H9 (cell line): ENCODE results near the gene ARFGEF3. TPM values are rescaled to one million over a fixed set of nuclear protein-coding genes. Genes with fewer than 3 reads are reported as not detected.

Source experiments
- DNase-seq: peaks from one replicate; pipeline ENCODE4 v3.0.0-alpha.2; 2017
- H2AFZ ChIP-seq: one replicate; pipeline ENCODE4 v1.6.1; 2013; ENCODE audit warnings: mild to moderate bottlenecking, low read length, control low read depth, moderate library complexity
- H2AK5ac ChIP-seq: 2 replicates; pipeline ENCODE4 v1.6.1; 2013; ENCODE audit warnings: low read length, control low read depth, mixed read lengths; ENCODE audit not compliant: insufficient read length
- H2BK120ac ChIP-seq: one replicate; pipeline ENCODE4 v1.6.1; 2013; ENCODE audit warnings: low read depth, mild to moderate bottlenecking, low read length, control low read depth, inconsistent platforms; ENCODE audit not compliant: poor library complexity, severe bottlenecking
- H2BK12ac ChIP-seq: 2 replicates; pipeline ENCODE4 v1.6.1; 2013; ENCODE audit warnings: low read length, control low read depth, mixed read lengths, low read depth; ENCODE audit not compliant: insufficient read length
- H2BK15ac ChIP-seq: 2 replicates; pipeline ENCODE4 v1.6.1; 2013; ENCODE audit warnings: low read depth, low read length, control low read depth
- H2BK20ac ChIP-seq: one replicate; pipeline ENCODE4 v1.6.1; 2013; ENCODE audit warnings: low read depth, mild to moderate bottlenecking, low read length, control low read depth, inconsistent platforms; ENCODE audit not compliant: poor library complexity, severe bottlenecking
- H2BK5ac ChIP-seq: 2 replicates; pipeline ENCODE4 v1.6.1; 2013; ENCODE audit warnings: low read length, control low read depth, mixed read lengths; ENCODE audit not compliant: insufficient read length
- H3K14ac ChIP-seq: 2 replicates; pipeline ENCODE4 v1.6.1; 2013; ENCODE audit warnings: low read length, control low read depth; ENCODE audit not compliant: insufficient read depth
- H3K18ac ChIP-seq: 2 replicates; pipeline ENCODE4 v1.6.1; 2013; ENCODE audit warnings: low read depth, mild to moderate bottlenecking, mixed read lengths, low read length, control low read depth; ENCODE audit not compliant: insufficient read length
- H3K23ac ChIP-seq: 2 replicates; pipeline ENCODE4 v1.6.1; 2013; ENCODE audit warnings: low read length, control low read depth, mixed read lengths, low read depth; ENCODE audit not compliant: insufficient read length
- H3K23me2 ChIP-seq: 2 replicates; pipeline ENCODE4 v1.6.1; 2013; ENCODE audit warnings: low read depth, mild to moderate bottlenecking, mixed read lengths, low read length, control low read depth; ENCODE audit not compliant: insufficient read length, poor library complexity, severe bottlenecking
- H3K27ac ChIP-seq: 2 replicates; pipeline ENCODE4 v1.5.1; 2013; ENCODE audit warnings: low read length, control low read depth, mixed read lengths, low read depth; ENCODE audit not compliant: insufficient read length
- H3K27me3 ChIP-seq: 2 replicates; pipeline ENCODE4 v1.6.1; 2013; ENCODE audit warnings: low read length, control low read depth, inconsistent platforms; ENCODE audit not compliant: insufficient read depth
- H3K4ac ChIP-seq: 2 replicates; pipeline ENCODE4 v1.6.1; 2013; ENCODE audit warnings: low read depth, mild to moderate bottlenecking, control low read depth, inconsistent platforms, low read length, moderate library complexity
- H3K4me1 ChIP-seq: 2 replicates; pipeline ENCODE4 v1.6.1; 2013; ENCODE audit warnings: low read length, control low read depth, inconsistent platforms; ENCODE audit not compliant: insufficient read depth
- H3K4me2 ChIP-seq: 2 replicates; pipeline ENCODE4 v1.6.1; 2013; ENCODE audit warnings: low read length, control low read depth, mixed read lengths; ENCODE audit not compliant: insufficient read length, insufficient read depth
- H3K56ac ChIP-seq: 2 replicates; pipeline ENCODE4 v1.6.1; 2013; ENCODE audit warnings: low read depth, mild to moderate bottlenecking, mixed read lengths, low read length, control low read depth; ENCODE audit not compliant: insufficient read length
- H3K79me1 ChIP-seq: 2 replicates; pipeline ENCODE4 v1.6.1; 2013; ENCODE audit warnings: low read depth, mild to moderate bottlenecking, moderate library complexity, low read length, control low read depth, inconsistent platforms; ENCODE audit not compliant: insufficient read depth, poor library complexity, severe bottlenecking
- H3K79me2 ChIP-seq: 2 replicates; pipeline ENCODE4 v1.6.1; 2013; ENCODE audit warnings: low read length, control low read depth, inconsistent platforms; ENCODE audit not compliant: insufficient read depth
- H3K9ac ChIP-seq: 2 replicates; pipeline ENCODE4 v1.6.1; 2013; ENCODE audit warnings: low read length, control low read depth, mixed read lengths; ENCODE audit not compliant: insufficient read length; ENCODE audit errors: extremely low read depth
- H3K9me3 ChIP-seq: one replicate; pipeline ENCODE4 v1.6.1; 2013; ENCODE audit warnings: low read depth, low read length, inconsistent platforms; ENCODE audit not compliant: control insufficient read depth
- H3T11ph ChIP-seq: one replicate; pipeline ENCODE4 v1.6.1; 2013; ENCODE audit warnings: mild to moderate bottlenecking, low read length, control low read depth, inconsistent platforms
- H4K20me1 ChIP-seq: one replicate; pipeline ENCODE4 v1.6.1; 2013; ENCODE audit not compliant: control insufficient read depth, insufficient read length, insufficient read depth
- H4K5ac ChIP-seq: 2 replicates; pipeline ENCODE4 v1.6.1; 2013; ENCODE audit warnings: low read depth, mild to moderate bottlenecking, mixed read lengths, low read length, control low read depth; ENCODE audit not compliant: insufficient read length
- H4K8ac ChIP-seq: replicated peaks from 2 replicates; pipeline ENCODE4 v1.6.1; 2013; ENCODE audit warnings: low read length, control low read depth, mixed read lengths, low read depth; ENCODE audit not compliant: insufficient read length
- H4K91ac ChIP-seq: 2 replicates; pipeline ENCODE4 v1.6.1; 2013; ENCODE audit warnings: low read depth, mild to moderate bottlenecking, moderate library complexity, mixed read lengths, low read length, control low read depth; ENCODE audit not compliant: insufficient read length
- H3K27ac Mint-ChIP-seq, 3 experiments: 2 replicates in 2 of 3; 3 replicates in 1 of 3; pipeline ENCODE4 v1.8.0; 2020 to 2021; ENCODE audit warnings: mixed read lengths in 3 of 3, mild to moderate bottlenecking in 1 of 3, moderate library complexity in 1 of 3
- H3K27me3 Mint-ChIP-seq: 2 replicates; pipeline ENCODE4 v1.8.0; 2021; ENCODE audit warnings: low read depth, mild to moderate bottlenecking, moderate library complexity, mixed read lengths
- H3K36me3 Mint-ChIP-seq, 3 experiments: 2 replicates in 2 of 3; 3 replicates in 1 of 3; pipeline ENCODE4 v1.8.0; 2020 to 2021; ENCODE audit warnings: low read depth in 3 of 3, mixed read lengths in 3 of 3; ENCODE audit not compliant: insufficient read depth in 1 of 3
- H3K4me1 Mint-ChIP-seq, 2 experiments: 2 replicates each; pipeline ENCODE4 v1.8.0; 2020; ENCODE audit warnings: mixed read lengths in 2 of 2
- H3K4me3 Mint-ChIP-seq, 2 experiments: 2 replicates in 1 of 2; 3 replicates in 1 of 2; pipeline ENCODE4 v1.8.0; 2020 to 2021; ENCODE audit warnings: mild to moderate bottlenecking in 2 of 2, mixed read lengths in 2 of 2, moderate library complexity in 1 of 2
- H3K9me3 Mint-ChIP-seq, 2 experiments: 2 replicates in 1 of 2; 3 replicates in 1 of 2; pipeline ENCODE4 v1.8.0; 2020; ENCODE audit warnings: mild to moderate bottlenecking in 2 of 2, mixed read lengths in 2 of 2, moderate library complexity in 1 of 2
- CTCF ChIP-seq: fragments of 200-600 bp; sonication (generic); conservative IDR thresholded peaks from 3 replicates; pipeline ENCODE4 v1.8.0; 2021; ENCODE audit warnings: antibody characterized with exemption, mild to moderate bottlenecking
- WGBS: extraction: QIAGEN DNeasy Blood & Tissue Kit; methylation state at CpG from one replicate; pipeline ENCODE4 v1.1.7; 2013; ENCODE audit warnings: missing lambda C conversion rate, low lambda C conversion rate, mixed read lengths; ENCODE audit not compliant: insufficient read length; ENCODE audit errors: extremely low coverage; 5-methylcytosine and 5-hydroxymethylcytosine counted together
- total RNA-seq: library from RNA; stranded (reverse); gene quantifications from 2 replicates; pipeline ENCODE4 v1.2.1, GENCODE V29; 2021

The ARFGEF3 gene
- total RNA-seq, 1 experiment from 2014 or later, result 13.7 TPM

GRCh38 chr6:138339024-138339423, 177.3 kb downstream of the ARFGEF3 start:
- no peaks in the 10 kb centered on the region for H3K27me3 Mint-ChIP-seq
- H3K23ac ChIP-seq, result no peak overlapping the region
- no peak overlapping the region for H3K27ac ChIP-seq
- no peaks in the 10 kb centered on the region for H3K4me1 ChIP-seq
- DNase-seq, result peak; percentile 51
- H2AFZ ChIP-seq, result no peak overlapping the region
- H2AK5ac ChIP-seq, result no peak overlapping the region
- no peaks in the 10 kb centered on the region for H3K9me3 Mint-ChIP-seq
- H4K5ac ChIP-seq, result no peak overlapping the region
- TF ChIP-seq CTCF, result no peak
- no peak overlapping the region for H2BK120ac ChIP-seq
- no peaks in the 10 kb centered on the region for H3K79me1 ChIP-seq
- peaks cover 6 to 14% of the 10 kb centered on the region in 2 experiments for H3K4me1 Mint-ChIP-seq
- H3K36me3 Mint-ChIP-seq, result peaks cover 11 to 30% (median 18%) of the 10 kb centered on the region in 3 experiments
- peak overlapping the region in 1 of 3 experiments; percentile 22; a peak in 3 of 7 replicates for H3K27ac Mint-ChIP-seq
- H3T11ph ChIP-seq, result no peak overlapping the region
- no peaks in the 10 kb centered on the region for H3K79me2 ChIP-seq
- no peak overlapping the region for H2BK20ac ChIP-seq
- H3K56ac ChIP-seq, result no peak overlapping the region
- H2BK12ac ChIP-seq, result no peak overlapping the region
- H3K9ac ChIP-seq, result no peak overlapping the region
- no peak overlapping the region for H3K4me2 ChIP-seq
- no peaks in the 10 kb centered on the region for H3K23me2 ChIP-seq
- H3K4ac ChIP-seq, result no peak overlapping the region
- no peaks in the 10 kb centered on the region for H4K20me1 ChIP-seq
- no peak overlapping the region for H3K4me3 Mint-ChIP-seq
- no peak overlapping the region for H4K8ac ChIP-seq
- H2BK5ac ChIP-seq, result no peak overlapping the region
- no peak overlapping the region for H3K18ac ChIP-seq
- no peak overlapping the region for H2BK15ac ChIP-seq
- no CpG with 5 or more reads among the region's 1 CpG for WGBS
- no peaks in the 10 kb centered on the region for H3K9me3 ChIP-seq
- H4K91ac ChIP-seq, result no peak overlapping the region
- H3K27me3 ChIP-seq, result no peaks in the 10 kb centered on the region
- H3K14ac ChIP-seq, result no peak overlapping the region
